NCI-H1105 (cell line): ENCODE results near the gene AKT3.
"Not testable (repeated sequence)": the region's sequence is repeated elsewhere in the genome, so short reads cannot be mapped to it uniquely, and the experiment has no call there.

ENCODE experiments used
- DNase-seq: peaks from one replicate; lab custom pipeline; 2025; lab: John Stamatoyannopoulos, UW

Gene AKT3

GRCh38 chr1:243693800-243694199 lies 156.2 kb downstream of the AKT3 start:
- no peak for DNase-seq

GRCh38 chr1:243686159-243686558 lies 163.9 kb downstream of the AKT3 start:
- DNase-seq, result no peak

GRCh38 chr1:243680860-243681259 lies 169.2 kb downstream of the AKT3 start:
- no peak for DNase-seq

GRCh38 chr1:243672539-243673074 lies 177.4 kb downstream of the AKT3 start:
- DNase-seq, result no peak

- DNase-seq, result no peak
Measured at GRCh38 chr1:243667591-243667990, 182.5 kb downstream of the AKT3 start.

- DNase-seq, result no peak
Measured at GRCh38 chr1:243667133-243667532, 182.9 kb downstream of the AKT3 start.

GRCh38 chr1:243663651-243664050 lies 186.4 kb downstream of the AKT3 start:
- no peak for DNase-seq

- DNase-seq, result not testable (repeated sequence)
Measured at GRCh38 chr1:243662169-243662568, 187.9 kb downstream of the AKT3 start.

GRCh38 chr1:243658594-243659105 lies 191.4 kb downstream of the AKT3 start:
- no peak for DNase-seq

- DNase-seq, result no peak
Measured at GRCh38 chr1:243657793-243658192, 192.2 kb downstream of the AKT3 start.

- not testable (repeated sequence) for DNase-seq
Measured at GRCh38 chr1:243649530-243649929, 200.5 kb downstream of the AKT3 start.

- DNase-seq, result no peak
Measured at GRCh38 chr1:243646841-243647240, 203.2 kb downstream of the AKT3 start.

- DNase-seq, result no peak
Measured at GRCh38 chr1:243645281-243645680, 204.8 kb downstream of the AKT3 start.

- DNase-seq, result no peak
Measured at GRCh38 chr1:243642936-243643335, 207.1 kb downstream of the AKT3 start.

GRCh38 chr1:243639027-243639658 lies 210.9 kb downstream of the AKT3 start:
- DNase-seq, result no peak

- DNase-seq, result no peak
Measured at GRCh38 chr1:243638186-243638585, 211.9 kb downstream of the AKT3 start.

GRCh38 chr1:243628476-243628907 lies 221.6 kb downstream of the AKT3 start:
- DNase-seq, result no peak

- DNase-seq, result no peak
Measured at GRCh38 chr1:243623841-243624240, 226.2 kb downstream of the AKT3 start.

- DNase-seq, result no peak
Measured at GRCh38 chr1:243621973-243622372, 228.1 kb downstream of the AKT3 start.

- DNase-seq, result no peak
Measured at GRCh38 chr1:243620096-243620495, 229.9 kb downstream of the AKT3 start.

GRCh38 chr1:243609698-243610097 lies 240.3 kb downstream of the AKT3 start:
- no peak for DNase-seq

GRCh38 chr1:243605604-243606003 lies 244.4 kb downstream of the AKT3 start:
- DNase-seq, result no peak

- DNase-seq, result no peak
Measured at GRCh38 chr1:243601720-243602119, 248.3 kb downstream of the AKT3 start.

- no peak for DNase-seq
Measured at GRCh38 chr1:243598433-243598832, 251.6 kb downstream of the AKT3 start.
